Measurements from ENCODE around the gene BDKRB1.

The BDKRB1 gene

DNA sequence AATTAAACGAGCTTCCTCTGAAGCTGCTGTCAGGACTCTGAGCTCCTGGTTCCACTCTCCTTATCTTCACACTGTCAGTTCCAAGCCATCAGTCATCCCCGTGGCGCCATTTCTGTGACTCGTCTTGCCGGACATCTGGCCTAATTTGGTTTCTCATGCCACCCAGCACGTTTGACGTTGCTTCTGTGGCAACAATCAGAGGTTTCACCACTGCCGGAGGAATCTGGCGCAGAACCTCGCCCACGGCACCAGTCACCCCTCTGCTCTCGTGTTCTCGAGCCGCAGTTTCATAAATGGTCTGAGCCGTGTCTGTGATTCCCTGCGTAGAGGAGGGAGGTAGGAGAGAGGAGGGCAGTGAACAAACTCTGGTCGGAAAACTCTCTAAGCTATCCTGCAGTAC lies 29.7 kb downstream of the BDKRB1 start:
- DNase-seq = no peak

- no peak for DNase-seq
Measured at GRCh38 chr14:96286251-96286650, 30.2 kb downstream of the BDKRB1 start.

DNA sequence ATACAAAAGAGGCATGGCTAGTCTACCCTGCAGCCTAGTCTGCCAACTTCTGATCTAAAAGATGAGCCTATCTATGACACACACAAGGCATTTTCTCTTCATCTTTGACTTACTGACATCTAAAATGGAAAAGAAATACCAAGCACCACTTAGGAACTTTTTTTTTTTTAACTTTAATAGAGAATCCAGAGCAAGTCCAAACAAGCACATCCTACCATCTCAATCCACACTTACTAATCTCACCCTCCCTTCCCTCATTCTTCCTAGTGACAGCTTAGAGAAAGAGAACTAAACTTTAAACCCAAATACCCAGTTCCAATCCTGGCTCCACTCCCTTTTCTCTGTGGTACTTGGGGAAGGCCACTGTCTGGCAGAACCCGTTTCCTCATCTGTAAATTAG lies 31.8 kb downstream of the BDKRB1 start:
- DNase-seq = no peak

GRCh38 chr14:96294246-96294645 lies 38.2 kb downstream of the BDKRB1 start:
- DNase-seq = no peak

DNA sequence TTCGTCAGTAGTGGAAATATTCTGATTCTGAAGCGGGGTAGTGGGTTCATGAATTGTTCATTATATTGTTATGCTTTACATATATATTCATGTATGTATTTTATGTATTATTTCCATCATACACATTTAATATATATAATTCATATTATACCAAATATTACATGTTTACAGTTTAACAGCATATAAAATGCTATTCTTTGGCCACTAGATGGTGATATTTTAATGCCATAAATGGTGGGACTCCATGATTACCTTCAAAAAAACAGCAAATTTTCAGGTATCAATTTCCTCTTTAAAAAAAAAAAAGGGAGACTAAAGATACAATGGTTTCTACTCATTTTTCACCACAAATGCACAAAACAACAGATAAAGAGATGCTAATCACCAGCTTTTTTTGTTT lies 41.0 kb downstream of the BDKRB1 start:
- peak in 1 of 2 experiments; percentile 11 for DNase-seq

DNA sequence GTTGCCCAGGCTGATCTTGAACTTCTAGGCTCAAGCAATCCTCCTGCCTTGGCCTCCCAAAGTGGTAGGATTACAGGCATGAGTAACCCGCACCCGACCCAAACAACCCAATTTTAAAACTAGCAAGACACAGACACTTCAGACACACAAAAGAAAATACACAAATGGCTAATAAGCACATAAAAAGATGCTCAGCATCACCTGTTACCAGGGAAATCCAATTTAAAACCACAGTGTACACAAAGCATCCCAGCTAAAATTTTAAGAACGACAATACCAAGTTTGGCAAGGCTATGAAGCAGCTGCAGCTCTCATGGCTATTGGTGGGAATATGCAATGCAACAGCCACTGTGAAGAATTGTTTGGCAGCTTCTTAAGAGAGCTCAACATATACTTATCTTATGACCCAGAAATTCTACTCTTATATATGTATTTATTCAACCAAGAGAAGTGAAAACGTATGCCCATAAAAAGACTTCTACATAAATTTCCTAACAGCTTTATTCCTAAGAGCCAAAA lies 42.0 kb downstream of the BDKRB1 start:
- no peak for DNase-seq

GRCh38 chr14:96299441-96299840 lies 43.4 kb downstream of the BDKRB1 start:
- DNase-seq = no peak

- no peak for DNase-seq
Measured at GRCh38 chr14:96303981-96304380, 48.0 kb downstream of the BDKRB1 start.

- DNase-seq = peak in 1 of 2 experiments; percentile 3
Measured at GRCh38 chr14:96304956-96305355, 48.9 kb downstream of the BDKRB1 start.

DNA sequence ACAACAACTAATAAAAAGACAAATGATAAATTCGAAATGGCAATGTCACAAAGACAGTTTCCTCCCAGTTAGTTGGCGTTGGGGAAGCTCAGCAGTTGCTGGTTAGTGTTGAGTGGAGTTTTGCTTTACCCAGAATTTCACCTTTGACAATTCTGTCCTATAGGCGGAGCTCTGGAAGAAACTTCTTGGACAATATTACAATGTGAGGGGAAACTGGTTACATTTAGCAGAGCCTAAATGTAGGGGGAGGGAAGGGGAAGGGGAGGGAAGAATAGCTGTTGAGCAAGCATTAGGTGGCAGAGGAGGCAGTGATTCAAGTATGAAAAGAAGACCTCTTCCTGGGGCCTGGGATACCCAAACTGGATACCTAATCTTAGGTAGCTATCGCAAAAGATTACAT lies 51.4 kb downstream of the BDKRB1 start:
- no peak for DNase-seq

DNA sequence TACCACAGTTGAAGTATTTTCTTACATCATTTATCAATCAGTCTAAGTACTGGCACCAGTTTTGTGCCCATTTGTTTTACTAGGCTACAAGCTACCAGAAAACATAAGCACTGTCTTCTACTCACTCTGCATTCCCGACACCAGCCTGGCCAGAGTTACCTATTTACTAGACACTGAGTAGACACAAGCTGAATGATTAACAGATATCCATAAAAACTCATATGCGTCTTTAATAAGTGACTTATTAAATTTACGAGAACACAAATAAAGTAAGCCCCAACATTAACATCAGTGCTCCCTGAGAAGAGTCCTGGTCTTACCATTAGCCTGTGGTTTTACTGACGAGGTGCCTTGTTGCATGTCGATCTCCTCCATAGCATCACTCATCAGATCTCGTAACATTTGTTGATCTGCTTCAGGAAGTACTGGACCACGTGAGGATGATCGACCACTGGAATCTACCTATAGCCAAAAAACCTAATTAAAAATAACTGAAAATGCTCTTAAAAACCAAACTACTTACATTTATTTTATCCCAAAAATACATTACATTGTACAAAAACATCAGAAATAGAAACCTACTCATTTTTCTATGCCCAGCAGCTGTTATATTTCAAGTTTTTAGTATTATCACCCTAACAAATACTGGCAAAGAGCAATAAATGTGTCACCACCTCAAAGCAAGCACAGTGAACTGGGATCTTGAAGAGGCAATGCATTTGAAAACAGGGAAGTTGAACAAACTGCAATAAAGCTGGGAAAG lies 53.3 kb downstream of the BDKRB1 start:
- no peak for DNase-seq

DNA sequence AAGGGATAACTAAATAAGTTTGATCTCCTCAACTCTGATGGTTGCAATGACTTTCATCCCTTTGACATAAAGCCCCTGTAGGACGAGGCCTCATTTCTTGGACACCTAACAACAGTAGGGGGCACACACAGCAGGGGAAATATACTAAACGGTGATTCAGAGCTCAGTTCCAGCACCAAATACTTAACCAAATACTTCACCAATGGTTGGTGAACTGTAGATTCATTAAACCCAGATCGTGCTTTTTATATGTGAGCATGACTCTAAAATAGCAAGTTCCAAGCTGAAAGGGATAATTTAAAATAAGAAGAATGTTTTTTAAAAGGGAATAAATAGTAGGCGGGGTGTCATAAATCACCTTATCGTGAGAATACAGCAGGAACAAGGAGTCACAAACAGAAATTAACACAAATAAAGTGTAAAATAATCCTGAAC lies 53.9 kb downstream of the BDKRB1 start:
- no peak for DNase-seq

- no peak for DNase-seq
Measured at GRCh38 chr14:96310906-96311305, 54.9 kb downstream of the BDKRB1 start.

Data from SHP77 (cell line).